ENCODE measurements around the gene COL23A1.
"Not testable (repeated sequence)": the region's sequence is repeated elsewhere in the genome, so short reads cannot be mapped to it uniquely, and the experiment has no call there.

The COL23A1 gene

DNA sequence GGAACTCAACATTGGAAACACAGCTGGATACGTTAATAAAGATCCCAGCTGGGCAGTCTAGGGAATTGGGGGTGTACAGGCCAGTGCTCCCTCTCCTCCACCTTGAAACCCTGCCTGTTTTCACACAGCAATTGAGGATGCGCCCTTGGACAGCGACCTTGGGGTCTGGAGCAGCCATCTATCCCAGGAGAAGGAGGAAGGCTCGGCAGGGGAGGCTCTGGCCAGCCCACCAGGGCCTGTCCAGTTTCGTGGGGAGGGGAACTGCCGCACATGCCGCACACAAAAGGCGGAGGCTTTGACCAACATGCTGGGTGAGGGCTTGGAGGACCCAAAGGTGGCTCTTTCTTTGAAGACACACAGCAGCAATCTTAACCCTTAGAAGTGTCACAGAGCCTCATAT is 1.4 kb downstream of the COL23A1 start:
- DNase-seq: no peak

DNA sequence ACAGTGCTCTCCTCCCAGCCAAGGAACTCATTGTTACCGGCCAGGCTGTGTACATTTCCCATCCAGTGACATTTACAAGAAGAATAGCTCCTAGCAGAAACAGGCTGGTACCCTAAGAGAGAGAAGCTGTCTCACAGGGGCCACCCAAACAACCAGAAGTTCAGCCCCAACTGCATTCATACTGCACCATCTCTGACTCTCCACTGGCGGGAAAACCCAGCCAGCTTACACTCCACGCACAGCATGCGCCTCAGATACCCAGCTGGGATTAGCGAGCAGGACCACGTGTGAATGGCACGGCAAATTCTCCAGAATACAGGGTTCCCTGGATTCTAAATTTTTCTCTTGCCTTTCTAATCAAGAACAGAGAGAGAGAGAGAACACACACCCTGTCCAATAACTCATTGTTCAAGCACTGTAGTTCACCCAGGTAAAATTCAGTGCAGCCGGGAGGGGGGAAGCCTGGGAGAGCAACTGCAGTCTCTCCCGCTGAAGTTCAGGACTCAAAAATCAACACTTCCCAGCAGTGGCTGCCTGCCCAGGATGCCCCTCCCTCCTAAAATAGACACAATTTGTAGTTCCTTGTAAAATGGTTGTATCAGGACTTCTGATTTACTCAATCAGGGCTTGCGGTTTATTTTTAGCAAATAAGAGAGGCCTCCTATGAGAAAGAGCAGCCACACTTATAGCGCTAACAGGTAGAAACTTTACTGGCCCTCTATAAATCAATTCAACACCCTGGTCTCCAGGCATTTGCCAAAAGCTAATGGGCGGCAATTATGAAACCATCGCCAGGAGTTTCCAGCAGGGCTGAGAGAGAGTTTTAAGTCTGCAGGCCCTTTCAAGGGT is 2.2 kb downstream of the COL23A1 start:
- no peak for DNase-seq

DNA sequence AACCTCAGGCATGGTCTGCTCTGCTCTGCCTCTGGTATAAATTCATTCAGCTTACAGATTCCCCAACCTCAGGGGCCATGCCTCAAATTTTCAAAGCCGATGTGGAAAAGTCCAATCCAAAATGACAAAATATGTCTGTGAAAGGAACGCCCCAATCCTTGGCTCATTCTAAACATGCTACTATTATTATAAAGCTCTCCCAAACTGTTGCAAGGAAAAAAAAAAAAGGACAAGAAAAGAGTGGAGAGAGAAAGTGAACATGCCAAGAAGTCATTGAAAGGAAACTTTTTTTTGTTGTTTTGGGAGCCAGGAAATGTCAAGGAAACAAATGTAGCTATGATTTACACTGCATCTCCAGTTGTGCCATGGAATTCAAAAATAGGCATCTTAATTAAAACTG is 3.8 kb downstream of the COL23A1 start:
- no peak for DNase-seq

DNA sequence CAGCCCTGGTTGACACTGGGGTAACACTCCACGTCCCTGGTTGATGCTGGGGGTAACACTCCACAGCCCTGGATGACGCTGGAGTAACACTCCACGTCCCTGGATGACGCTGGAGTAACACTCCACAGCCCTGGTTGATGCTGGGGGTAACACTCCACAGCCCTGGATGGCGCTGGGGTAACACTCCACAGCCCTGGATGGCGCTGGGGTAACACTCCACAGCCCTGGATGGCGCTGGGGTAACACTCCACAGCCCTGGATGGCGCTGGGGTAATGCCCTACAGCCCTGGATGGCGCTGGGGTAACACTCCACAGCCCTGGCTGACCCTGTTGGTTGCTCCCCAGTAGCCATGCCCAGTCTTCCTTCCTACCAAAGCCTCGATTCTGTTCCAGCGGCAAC is 4.8 kb downstream of the COL23A1 start:
- not testable (repeated sequence) for DNase-seq

DNA sequence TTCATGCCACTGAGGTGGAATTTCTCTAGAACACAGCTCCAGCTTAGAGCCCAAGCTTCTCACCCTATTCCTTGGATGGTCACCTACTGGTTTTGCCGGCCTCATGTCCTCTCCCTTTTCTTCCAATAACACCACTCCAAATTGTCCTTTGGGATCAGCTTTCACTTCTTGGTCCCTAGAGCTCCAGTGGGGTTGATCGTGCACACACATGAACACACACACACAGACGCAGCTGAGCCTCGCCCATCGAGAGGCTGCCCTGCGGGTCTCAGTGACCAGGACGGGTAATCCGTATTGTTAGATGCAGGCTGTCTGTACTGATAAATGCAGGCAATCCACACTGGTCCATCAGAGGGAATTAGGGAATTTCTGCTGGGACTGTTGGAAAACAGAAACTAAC is 6.9 kb downstream of the COL23A1 start:
- no peak for DNase-seq

DNA sequence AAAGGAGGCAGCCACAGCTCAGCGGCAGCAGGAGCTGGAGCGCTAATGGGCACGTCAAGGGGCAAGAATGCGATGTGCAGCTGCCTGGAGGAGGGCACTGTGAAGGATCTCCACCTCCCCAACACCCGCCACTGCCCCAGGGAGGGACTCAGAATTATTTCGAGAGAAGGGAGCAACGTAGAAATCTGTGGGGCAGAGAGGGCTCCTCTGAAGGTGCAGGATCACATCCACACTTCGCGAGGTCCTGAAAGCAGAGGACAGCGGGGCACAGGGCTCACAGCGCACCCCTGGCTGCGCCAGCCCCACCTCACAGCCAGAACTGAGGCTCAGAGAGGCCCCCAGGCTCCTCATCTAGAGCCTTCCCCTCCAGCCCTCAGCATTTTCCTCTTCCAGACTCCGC is 7.9 kb downstream of the COL23A1 start:
- DNase-seq: no peak

DNA sequence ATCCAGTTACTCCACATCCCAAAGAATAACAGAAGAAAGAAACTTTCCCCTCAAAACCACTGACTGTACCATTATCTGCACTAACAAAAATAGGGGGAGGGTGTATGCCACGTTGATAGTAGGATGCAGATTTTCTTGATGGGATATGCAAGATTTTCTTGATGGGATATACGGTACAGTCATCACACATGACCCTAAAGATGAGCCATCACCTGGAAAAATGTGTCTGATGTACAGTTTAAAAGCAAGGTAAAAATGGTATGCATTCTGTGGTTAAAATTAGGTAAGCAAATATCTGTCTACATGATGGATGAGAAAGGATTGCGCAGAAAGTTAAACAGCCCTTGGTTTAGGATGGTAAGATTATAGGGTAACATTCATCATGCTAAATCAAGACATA is 8.6 kb downstream of the COL23A1 start:
- no peak for DNase-seq

DNA sequence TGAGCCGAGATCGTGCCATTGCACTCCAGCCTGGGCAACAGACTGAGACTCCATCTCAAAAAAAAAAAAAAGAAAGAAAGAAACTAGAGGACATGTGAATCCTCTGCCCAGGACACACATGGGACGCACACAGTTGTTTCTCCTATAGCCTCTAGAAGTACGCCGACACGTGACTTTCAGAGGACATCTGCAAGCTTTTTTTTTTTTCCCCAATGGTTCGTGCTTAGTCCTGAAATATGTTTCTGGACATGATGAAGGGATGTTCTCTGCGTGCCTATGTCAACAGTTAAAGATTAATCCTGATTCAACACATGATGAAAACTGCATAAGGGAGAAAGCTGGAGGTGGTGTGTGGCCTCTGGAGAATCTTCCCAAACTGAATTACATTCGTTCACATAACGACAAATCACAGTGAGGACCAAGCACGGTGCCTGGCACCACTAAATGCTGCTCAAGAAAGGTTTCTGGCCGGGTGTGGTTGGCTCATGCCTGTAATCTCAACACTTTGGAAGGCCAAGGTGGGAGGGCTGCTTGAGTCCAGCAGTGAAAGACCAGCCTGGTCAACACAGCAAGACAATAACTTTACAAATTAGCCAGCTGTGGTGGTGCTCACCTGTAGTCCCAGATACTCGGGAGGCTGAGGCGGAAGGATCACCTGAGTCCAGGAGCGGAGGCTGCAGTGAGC is 9.8 kb downstream of the COL23A1 start:
- DNase-seq: no peak

DNA sequence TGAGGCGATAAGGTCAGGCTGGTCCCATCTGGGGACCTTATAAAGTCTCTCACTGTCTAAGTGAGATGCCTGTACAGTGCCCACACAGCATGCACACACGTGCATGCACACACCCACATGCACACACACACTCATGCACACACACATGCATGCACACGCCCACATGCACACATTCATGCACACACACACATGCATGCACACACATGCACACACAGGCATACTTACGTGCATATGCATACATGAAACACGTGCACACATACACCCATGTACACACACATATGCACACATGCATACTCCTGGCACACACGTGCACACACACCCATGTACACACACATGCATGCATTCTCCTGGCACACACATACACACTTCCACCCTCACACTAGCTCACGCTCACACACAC is 12.2 kb downstream of the COL23A1 start:
- DNase-seq: no peak

DNA sequence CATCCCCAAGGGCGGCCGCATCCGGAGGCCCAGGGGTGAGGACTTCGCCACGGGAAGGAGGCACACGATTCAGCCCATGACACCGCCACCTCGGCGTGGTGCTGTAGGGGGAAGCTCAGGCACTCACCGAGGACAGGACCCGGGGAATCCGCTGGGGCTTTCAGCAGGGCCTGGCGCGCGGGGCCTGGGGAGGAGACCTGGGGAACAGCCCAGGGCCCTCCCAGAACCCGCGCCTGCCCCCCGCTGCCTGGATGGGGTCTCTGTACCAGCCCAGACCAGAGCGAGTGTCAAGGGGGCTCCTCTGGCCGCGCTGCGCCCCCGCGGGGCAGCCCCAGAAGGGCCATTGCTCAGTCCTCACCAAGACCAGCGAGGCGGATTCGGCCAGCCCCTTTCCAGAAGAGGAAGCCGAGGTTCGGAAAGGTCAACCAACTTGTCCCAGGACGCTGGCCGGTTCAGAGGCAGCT is 12.8 kb downstream of the COL23A1 start:
- no peak for DNase-seq

DNA sequence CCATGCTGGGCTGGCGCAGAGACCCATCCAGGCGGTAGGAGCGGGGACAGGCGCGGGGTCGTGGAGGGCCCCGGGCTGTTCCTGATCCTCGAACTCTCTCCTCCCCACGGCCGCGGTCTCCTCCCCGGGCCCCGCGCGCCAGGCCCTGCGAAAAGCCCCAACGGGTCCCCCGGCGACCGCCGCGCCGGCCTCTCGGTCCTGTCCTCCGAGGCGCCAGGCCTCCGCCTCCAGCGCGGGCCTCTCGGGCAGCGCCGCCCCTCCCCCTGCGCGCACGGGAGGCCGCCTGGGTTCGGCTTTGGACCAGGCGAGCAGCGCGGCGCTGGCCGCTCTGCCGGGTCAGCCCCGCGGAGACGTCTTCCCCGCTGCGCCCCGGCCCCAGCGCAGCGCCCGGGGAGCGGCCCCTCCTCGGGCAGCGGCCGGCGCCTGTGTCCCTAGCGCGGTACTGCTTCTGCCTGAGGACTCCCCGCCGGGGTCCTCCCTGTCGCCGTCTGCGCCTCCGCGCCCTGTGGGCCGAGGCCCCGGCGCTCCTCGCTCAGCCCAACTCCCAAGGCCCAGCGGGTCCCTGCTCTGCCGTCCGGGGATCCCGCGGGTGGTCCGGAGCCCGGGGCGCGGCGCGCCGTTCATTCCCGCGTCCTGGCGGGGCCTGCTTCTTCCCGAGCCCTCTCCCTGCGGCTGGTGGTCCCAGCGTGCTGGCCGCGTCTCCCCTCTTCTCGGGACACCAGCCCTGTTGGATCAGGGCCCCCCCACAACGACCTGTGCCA is 13.4 kb downstream of the COL23A1 start:
- DNase-seq: no peak

DNA sequence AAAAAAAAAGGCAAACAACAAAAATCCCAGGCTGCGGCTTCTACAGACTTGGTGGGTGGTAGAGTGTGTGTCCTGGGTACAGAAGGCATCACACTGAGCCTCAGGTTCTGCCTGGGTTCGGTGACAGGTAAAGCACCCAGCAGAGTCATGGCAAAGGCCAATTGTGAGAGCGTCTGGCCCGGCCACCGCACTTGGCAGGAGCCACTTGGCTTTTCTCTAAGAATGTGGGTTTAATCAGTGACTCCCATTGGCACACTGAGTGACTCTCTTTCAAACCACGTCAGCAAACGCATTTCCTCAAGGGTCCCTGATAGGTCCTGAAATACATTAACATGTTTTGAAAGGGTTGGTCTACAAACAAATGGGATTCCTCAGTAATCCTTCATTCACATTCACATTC is 17.0 kb downstream of the COL23A1 start:
- no peak for DNase-seq

DNA sequence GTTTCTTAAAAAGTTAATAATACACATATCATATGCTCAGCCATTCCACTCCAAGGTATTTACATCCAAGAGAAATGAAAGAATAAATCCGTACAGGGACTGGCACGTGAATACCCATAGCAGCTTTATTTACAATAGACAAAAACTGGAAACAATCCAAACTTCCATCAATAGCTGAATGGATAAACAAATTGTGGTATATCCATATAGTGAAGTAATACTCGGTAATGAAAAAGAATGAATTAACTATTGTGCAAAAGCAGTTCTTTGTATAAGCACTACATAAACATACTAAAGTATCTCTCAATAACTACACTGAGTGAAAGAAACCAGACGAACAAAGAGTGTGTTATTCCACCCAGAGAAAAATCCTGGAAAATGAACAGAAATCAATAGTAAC is 17.6 kb downstream of the COL23A1 start:
- no peak for DNase-seq

DNA sequence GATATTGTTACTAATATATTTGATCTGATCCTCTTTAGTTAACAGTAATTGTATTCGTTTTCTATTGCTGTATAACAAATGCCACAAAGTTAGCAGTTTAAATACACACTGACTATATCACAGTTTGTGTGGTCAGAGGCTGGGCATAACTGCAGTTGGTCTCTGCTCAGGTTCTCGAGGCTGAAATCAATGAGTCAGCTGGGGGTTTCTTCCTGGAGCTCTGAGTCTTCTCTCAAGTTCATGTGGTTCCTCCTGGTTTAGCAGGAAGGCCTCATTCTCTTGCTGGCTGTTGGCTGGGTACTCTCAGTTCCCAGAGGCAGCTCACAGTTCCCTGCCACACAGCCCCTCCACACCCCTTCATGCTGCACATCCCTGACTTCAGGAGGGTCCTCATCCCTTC is 20.7 kb downstream of the COL23A1 start:
- no peak for DNase-seq

DNA sequence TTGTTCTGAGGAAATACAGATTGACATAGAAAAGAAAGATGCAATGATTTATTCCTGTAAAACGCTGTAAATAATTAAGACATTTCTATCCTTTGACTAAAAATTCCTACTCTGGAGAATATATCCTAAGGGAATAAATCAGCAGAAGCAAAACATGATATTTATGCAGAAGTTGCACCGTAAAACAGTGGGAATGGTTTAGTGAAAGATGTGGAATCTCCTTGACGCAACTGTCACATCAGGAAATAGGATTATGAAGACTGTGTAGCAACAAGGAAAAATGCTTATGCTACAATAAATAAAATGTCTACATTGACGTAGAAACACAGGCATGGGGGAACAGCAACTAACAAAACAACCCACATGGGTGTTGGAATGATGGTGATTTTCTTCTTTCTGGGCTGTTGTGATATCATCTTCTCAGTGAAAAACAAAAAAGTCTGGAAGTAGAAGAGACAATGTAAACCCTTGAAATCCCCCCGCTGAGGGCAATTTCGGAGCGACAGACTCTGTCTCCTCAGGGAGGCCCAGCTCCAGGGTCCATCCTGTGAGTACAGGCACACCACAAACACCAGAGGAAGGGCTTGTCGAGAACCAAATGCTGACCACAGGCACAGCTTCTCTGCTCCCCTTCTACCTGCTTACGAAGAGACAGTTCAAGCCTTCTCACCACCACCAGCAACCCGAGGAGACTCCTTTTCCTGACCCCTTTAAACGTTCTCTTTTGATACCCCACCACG is 25.2 kb downstream of the COL23A1 start:
- no peak for DNase-seq

DNA sequence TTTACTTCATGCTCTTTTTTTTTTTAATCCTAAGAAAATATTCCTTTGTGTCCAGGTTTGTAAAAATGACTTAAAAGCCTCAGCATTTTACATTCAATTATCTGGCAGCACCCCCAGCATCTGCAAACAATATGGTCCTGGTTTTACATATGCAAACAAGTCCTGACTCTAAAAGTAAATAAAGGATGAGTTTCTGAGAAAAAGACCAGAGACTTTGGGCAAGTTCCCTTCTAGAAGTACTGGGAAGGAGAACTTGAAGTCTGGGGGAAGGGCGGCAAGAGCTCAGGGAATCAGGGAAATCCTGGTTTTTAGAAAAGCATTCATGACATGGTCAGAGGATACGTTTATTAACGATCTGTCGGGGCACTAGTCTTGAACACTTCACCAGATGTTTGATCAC is 25.8 kb downstream of the COL23A1 start:
- DNase-seq: no peak

DNA sequence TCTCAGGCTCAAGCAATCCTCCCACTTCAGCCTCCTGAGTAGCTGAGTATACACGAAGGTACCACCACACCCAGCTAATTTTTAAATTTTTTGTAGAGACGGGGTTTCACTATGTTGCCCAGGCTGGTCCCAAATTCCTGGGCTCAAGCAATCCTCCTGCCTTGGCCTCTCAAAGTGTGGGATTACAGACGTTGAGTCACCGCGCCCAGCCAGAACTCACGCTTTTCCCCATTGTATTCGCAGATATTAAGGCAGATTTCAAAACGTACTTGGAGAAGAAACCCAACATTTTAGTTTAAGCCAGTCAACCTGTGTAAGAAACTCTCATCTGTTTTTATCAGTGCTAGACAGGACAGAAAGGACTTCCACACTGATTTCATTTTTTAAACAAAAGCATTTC is 26.6 kb downstream of the COL23A1 start:
- no peak for DNase-seq

DNA sequence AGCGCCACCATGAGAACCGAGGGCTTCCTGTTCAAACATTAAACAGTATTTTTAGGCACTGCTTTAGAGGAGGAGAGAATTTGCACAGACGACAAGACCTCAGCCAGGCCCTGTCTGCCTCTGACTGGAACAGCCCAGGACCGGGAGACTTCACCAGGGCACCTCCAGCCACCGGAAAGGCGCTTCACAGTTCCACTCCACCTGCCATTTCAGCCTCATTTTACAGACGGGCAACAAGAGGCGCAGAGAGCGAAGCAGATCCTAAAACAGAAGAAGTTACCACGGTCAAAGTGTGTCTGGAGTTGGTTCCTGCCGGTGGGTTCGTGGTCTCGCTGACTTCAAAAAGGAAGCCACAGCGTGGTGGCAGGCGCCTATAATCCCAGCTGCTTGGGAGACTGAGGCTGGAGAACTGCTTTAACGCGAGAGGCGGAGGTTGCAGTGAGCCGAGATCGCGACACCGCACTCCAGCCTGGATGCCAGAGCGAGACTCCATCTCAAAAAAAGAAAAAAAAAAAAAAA is 28.4 kb downstream of the COL23A1 start:
- DNase-seq: no peak

DNA sequence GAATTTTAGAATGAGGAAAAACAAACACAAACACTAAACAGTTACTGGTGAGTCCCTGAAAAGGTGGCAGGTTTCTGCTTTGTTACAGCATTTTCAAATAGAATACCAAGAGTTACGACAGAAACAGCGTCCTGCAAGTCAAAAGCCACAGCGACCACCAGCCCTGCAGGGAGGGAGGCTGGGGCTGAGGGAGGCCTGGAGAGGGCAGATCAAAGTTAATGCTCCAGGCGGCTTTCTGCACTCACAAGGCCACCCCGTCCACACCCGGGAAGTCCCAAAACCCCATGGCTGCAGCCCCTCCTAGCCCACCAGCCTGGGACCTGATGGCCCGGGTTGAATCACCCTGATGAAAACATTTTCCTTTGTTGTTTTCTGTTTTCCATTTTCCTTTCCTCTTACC is 29.3 kb downstream of the COL23A1 start:
- no peak for DNase-seq

DNA sequence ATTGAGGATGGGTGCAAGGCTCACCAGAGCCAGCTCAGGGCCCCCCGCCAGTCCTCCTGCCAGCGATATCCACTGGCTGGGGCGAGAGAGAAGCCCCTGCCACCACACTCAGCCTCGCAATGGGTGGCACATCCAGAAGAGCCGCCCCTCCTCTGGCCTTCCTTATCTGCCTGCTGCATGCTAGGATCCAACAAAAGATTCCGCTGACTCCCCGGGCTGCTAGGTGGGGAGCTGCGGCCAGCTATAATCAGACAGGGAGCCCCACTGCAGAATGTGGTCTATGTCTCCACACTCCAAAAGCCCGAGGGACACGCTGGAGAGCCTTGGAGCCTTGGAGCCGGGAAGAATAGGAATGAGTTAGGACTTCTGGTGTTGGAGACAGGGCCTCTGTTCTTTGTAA is 32.8 kb downstream of the COL23A1 start:
- no peak for DNase-seq

DNA sequence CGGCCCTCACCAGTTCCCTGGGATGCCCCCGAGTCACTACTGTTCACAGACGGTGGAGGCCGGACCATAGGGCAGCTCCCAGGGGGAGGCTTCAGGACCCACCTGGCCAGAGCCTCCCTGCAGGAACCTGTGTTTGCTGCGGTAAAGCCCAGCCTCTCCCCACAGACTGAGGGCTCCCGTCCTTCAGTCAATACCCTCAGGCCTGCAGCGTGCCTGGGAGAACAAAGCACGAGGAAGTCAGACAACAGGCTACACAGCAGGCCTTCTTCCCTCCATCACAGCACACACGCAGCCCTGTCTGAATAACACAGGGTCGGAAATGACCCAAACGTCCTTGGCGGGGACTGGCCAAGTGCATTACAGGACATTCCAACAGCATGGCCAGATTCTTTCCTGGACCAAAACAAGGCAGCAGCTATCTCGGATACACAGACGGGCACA is 34.4 kb downstream of the COL23A1 start:
- no peak for DNase-seq

DNA sequence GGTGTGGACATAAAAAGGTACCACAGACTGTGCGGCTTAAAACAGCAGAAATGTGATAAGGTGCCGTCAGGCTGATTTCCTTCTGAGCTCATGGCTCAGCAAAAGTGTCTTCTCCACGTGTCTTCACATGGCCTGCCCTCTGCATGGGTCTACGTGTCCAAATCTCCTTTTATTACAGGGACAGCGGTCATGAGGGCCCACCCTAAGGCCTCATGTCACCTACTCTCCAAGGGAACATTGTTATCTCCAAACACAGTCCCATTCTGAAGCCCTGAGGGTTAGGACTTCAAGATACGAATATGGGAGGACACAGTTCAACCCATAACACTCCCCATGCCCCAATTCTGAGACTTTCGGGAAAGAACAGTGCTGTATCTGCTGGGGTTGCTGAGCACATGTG is 35.2 kb downstream of the COL23A1 start:
- DNase-seq: no peak

DNA sequence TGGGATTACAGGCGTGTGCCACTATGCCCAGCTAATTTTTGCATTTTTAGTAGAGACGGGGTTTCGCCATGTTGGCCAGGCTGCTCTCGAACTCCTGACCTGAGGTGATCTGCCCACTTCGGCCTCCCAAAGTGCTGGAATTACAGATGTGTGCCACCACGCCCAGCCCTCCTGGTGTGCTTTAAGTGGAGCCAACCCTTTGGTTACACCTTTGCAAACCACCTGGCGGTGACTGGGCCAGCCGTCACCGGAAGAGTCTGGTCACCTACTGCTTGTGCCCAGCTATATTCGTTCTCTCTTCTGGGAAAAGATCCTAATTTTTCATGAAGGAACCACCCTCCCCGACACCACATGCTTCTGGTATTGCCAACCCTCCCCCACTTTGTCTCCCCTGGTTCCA is 35.9 kb downstream of the COL23A1 start:
- no peak for DNase-seq
